ENCODE results near the gene NOP53.

GRCh38 chr19:47768604-47769003 lies 23.3 kb downstream of the NOP53 start:
- TF ChIP-seq, protein P1, sequence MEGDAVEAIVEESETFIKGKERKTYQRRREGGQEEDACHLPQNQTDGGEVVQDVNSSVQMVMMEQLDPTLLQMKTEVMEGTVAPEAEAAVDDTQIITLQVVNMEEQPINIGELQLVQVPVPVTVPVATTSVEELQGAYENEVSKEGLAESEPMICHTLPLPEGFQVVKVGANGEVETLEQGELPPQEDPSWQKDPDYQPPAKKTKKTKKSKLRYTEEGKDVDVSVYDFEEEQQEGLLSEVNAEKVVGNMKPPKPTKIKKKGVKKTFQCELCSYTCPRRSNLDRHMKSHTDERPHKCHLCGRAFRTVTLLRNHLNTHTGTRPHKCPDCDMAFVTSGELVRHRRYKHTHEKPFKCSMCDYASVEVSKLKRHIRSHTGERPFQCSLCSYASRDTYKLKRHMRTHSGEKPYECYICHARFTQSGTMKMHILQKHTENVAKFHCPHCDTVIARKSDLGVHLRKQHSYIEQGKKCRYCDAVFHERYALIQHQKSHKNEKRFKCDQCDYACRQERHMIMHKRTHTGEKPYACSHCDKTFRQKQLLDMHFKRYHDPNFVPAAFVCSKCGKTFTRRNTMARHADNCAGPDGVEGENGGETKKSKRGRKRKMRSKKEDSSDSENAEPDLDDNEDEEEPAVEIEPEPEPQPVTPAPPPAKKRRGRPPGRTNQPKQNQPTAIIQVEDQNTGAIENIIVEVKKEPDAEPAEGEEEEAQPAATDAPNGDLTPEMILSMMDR (conservative IDR thresholded peaks at IDR 0.05 in 1 of 2, IDR thresholded peaks at IDR 0.05 in 1 of 2; ENCODE audit: extremely low read depth in 1 of 2, insufficient read depth in 1 of 2, low read depth in 1 of 2, low read length in 2 of 2): no peak
- TF ChIP-seq EZH2 (IDR thresholded peaks at IDR 0.05; ENCODE audit: borderline replicate concordance, low read length): no peak
